DOHH2 (cell line): ENCODE data around the gene TUBA4B.

ENCODE experiments used
- CTCF ChIP-seq: fragments of 200-600 bp; sonication (generic); IDR thresholded peaks from one replicate; pipeline ENCODE4 v1.5.1; 2014; ENCODE audit warnings: antibody characterized with exemption, mild to moderate bottlenecking, low read depth, low read length; ENCODE audit not compliant: poor library complexity, severe bottlenecking
- EZH2phosphoT487 ChIP-seq: fragments of 200-600 bp; sonication (generic); IDR thresholded peaks from 2 replicates; pipeline ENCODE4 v1.6.1; 2017; ENCODE audit warnings: borderline replicate concordance, mild to moderate bottlenecking, antibody characterized with exemption, low read length, moderate library complexity, mixed read lengths

- TF ChIP-seq CTCF (no peak), EZH2phosphoT487 (no peak)
Observed at GRCh38 chr2:219250049-219250781, 2.8 kb upstream of the TUBA4B start.
